ENCODE data around the gene AK5.

GRCh38 chr1:77383236-77383635, 101.4 kb downstream of the AK5 start:
- TF ChIP-seq CTCF (IDR thresholded peaks at IDR 0.05; ENCODE audit: low read depth, low read length, poor library complexity, severe bottlenecking) (no peak), EZH2phosphoT487 (IDR thresholded peaks at IDR 0.05; ENCODE audit: borderline replicate concordance, low read length) (no peak)
